ENCODE results near the gene MOSPD3. TPM values are rescaled to one million over a fixed set of nuclear protein-coding genes. Genes with fewer than 3 reads are reported as not detected.
A peak's percentile ranks its signal among the peaks of the same experiment; 100 is the strongest.

MOSPD3 gene
- total and polyA plus RNA-seq, 10 of the 15 experiments (the other 5 are each of a cell fraction or from before 2014, with no cell fraction given): 0.61 to 13.6 (median 4.1) TPM

DNA sequence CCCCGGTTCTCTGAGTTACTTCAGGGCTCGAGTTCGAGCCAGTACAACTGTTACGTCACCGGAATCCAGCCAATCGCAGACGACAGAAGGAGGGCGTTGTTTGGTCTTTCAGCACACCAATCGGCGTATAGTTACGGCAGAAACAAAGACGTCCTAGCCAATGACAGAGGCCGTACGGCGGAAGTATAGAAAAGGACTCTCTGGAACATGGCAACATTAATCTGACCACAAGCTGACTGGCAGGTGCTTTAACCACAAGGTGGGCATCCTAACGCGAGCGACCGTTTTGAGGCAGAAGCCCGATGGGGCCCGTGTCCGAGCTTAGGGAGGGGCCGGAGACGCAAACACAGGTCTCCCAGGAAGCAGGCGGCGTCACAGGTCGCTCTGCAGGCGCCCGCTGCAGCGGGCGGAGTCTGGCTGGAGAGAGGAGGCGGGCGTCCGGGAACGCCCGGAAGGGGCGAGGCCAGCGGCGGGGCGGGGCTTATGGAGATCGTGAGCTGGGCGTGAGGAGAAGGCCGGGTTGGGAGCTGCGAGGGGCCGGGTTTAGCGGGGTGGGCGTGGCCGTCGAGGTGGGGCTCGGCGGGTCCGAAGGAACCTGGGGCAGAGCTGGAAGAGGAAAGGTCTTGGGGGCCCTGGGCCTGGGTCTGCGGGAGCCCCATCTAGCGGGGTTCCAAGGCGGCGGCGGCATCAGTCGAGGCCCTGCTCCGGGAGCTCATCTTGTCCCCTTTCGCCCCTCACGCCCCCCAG, at the start of gene MOSPD3 (continued):
- TF ChIP-seq RCOR1 (conservative IDR thresholded peaks at IDR 0.05; ENCODE audit: low read depth, low read length) (no peak), CREM (IDR thresholded peaks at IDR 0.05; ENCODE audit: low read depth) (peak; percentile 60), RAD21 (IDR thresholded peaks at IDR 0.05; ENCODE audit: insufficient read depth, low read depth, low read length) (no peak), KAT2A (conservative IDR thresholded peaks at IDR 0.05; ENCODE audit: control insufficient read depth, low read depth, low read length) (no peak), SMAD5 (IDR thresholded peaks at IDR 0.05; ENCODE audit: low read depth) (no peak), LARP7 (IDR thresholded peaks at IDR 0.05) (no peak), ZSCAN29 (IDR thresholded peaks at IDR 0.05) (no peak), WRNIP1 (IDR thresholded peaks at IDR 0.05; ENCODE audit: borderline replicate concordance, low read depth, low read length) (no peak), SUZ12 (IDR thresholded peaks at IDR 0.05; ENCODE audit: unreplicated experiment) (no peak), NR2C2 (IDR thresholded peaks at IDR 0.05; ENCODE audit: borderline replicate concordance, control insufficient read depth, insufficient read length, low read depth) (no peak), MEF2B (IDR thresholded peaks at IDR 0.05; ENCODE audit: partially characterized antibody, poor library complexity, severe bottlenecking) (no peak), MEF2A (IDR thresholded peaks at IDR 0.05; ENCODE audit: insufficient read depth, low read depth, low read length) (no peak), ASH2L (IDR thresholded peaks at IDR 0.05; ENCODE audit: borderline replicate concordance, low read depth) (no peak), ZNF384 (IDR thresholded peaks at IDR 0.05; ENCODE audit: borderline replicate concordance, low read depth, low read length) (no peak), ATF7 (IDR thresholded peaks at IDR 0.05; ENCODE audit: low read depth) (peak; percentile 98)
- TF ChIP-seq, protein P1, sequence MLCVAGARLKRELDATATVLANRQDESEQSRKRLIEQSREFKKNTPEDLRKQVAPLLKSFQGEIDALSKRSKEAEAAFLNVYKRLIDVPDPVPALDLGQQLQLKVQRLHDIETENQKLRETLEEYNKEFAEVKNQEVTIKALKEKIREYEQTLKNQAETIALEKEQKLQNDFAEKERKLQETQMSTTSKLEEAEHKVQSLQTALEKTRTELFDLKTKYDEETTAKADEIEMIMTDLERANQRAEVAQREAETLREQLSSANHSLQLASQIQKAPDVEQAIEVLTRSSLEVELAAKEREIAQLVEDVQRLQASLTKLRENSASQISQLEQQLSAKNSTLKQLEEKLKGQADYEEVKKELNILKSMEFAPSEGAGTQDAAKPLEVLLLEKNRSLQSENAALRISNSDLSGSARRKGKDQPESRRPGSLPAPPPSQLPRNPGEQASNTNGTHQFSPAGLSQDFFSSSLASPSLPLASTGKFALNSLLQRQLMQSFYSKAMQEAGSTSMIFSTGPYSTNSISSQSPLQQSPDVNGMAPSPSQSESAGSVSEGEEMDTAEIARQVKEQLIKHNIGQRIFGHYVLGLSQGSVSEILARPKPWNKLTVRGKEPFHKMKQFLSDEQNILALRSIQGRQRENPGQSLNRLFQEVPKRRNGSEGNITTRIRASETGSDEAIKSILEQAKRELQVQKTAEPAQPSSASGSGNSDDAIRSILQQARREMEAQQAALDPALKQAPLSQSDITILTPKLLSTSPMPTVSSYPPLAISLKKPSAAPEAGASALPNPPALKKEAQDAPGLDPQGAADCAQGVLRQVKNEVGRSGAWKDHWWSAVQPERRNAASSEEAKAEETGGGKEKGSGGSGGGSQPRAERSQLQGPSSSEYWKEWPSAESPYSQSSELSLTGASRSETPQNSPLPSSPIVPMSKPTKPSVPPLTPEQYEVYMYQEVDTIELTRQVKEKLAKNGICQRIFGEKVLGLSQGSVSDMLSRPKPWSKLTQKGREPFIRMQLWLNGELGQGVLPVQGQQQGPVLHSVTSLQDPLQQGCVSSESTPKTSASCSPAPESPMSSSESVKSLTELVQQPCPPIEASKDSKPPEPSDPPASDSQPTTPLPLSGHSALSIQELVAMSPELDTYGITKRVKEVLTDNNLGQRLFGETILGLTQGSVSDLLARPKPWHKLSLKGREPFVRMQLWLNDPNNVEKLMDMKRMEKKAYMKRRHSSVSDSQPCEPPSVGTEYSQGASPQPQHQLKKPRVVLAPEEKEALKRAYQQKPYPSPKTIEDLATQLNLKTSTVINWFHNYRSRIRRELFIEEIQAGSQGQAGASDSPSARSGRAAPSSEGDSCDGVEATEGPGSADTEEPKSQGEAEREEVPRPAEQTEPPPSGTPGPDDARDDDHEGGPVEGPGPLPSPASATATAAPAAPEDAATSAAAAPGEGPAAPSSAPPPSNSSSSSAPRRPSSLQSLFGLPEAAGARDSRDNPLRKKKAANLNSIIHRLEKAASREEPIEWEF (IDR thresholded peaks at IDR 0.05; ENCODE audit: insufficient replicate concordance, low read depth, low read length): no peak
- TF ChIP-seq, protein P2, sequence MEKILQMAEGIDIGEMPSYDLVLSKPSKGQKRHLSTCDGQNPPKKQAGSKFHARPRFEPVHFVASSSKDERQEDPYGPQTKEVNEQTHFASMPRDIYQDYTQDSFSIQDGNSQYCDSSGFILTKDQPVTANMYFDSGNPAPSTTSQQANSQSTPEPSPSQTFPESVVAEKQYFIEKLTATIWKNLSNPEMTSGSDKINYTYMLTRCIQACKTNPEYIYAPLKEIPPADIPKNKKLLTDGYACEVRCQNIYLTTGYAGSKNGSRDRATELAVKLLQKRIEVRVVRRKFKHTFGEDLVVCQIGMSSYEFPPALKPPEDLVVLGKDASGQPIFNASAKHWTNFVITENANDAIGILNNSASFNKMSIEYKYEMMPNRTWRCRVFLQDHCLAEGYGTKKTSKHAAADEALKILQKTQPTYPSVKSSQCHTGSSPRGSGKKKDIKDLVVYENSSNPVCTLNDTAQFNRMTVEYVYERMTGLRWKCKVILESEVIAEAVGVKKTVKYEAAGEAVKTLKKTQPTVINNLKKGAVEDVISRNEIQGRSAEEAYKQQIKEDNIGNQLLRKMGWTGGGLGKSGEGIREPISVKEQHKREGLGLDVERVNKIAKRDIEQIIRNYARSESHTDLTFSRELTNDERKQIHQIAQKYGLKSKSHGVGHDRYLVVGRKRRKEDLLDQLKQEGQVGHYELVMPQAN (conservative IDR thresholded peaks at IDR 0.05): no peak
- TF ChIP-seq, protein P3, sequence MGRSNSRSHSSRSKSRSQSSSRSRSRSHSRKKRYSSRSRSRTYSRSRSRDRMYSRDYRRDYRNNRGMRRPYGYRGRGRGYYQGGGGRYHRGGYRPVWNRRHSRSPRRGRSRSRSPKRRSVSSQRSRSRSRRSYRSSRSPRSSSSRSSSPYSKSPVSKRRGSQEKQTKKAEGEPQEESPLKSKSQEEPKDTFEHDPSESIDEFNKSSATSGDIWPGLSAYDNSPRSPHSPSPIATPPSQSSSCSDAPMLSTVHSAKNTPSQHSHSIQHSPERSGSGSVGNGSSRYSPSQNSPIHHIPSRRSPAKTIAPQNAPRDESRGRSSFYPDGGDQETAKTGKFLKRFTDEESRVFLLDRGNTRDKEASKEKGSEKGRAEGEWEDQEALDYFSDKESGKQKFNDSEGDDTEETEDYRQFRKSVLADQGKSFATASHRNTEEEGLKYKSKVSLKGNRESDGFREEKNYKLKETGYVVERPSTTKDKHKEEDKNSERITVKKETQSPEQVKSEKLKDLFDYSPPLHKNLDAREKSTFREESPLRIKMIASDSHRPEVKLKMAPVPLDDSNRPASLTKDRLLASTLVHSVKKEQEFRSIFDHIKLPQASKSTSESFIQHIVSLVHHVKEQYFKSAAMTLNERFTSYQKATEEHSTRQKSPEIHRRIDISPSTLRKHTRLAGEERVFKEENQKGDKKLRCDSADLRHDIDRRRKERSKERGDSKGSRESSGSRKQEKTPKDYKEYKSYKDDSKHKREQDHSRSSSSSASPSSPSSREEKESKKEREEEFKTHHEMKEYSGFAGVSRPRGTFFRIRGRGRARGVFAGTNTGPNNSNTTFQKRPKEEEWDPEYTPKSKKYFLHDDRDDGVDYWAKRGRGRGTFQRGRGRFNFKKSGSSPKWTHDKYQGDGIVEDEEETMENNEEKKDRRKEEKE (IDR thresholded peaks at IDR 0.05): no peak
